HL-60/S4 treated with phorbol 12-myristate 13-acetate at 8.2 ng/mL for 4 days and 3 days (cell line): ENCODE data around the gene H1-8.
"Not testable (repeated sequence)": the region's sequence is repeated elsewhere in the genome, so short reads cannot be mapped to it uniquely, and the experiment has no call there.

ENCODE experiments used
- in situ Hi-C: fragments of 300-500 bp; cut with MboI; formaldehyde crosslinking; loops from 2 replicates; pipeline ENCODE4 v1.15.0; 2022; ENCODE audit warnings: low sequenced_read_pairs

The H1-8 gene

DNA sequence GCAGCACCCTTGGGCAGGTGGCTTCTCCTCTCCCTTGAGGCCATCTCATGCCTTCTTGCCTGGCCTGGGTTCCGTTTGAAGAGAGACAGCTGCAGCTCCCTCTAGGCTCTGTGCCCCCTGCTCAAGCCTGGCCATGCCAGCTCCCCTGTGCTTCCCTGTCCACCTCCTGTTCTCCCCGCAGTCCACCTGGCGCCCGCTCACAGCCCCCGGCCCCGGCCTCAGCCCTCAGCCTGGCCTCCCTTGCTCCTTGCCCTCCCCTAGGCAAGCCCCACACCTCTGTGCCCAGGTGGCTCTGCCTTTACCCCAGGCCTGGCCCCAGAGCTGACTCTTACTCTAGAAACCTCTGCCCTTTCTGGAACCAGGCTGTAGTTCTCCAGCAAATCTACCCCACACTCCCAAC is 28.4 kb upstream of the H1-8 start:
- in situ Hi-C loops: no loop called here

- in situ Hi-C loops: not testable (repeated sequence)
Measured at GRCh38 chr3:129515108-129515820, 27.7 kb upstream of the H1-8 start.

- in situ Hi-C loops: not testable (repeated sequence)
Measured at GRCh38 chr3:129515821-129516432, 27.0 kb upstream of the H1-8 start.

GRCh38 chr3:129517516-129517915 is 25.5 kb upstream of the H1-8 start:
- in situ Hi-C loops: no loop called here

- in situ Hi-C loops: no loop called here
Measured at GRCh38 chr3:129518038-129518561, 24.9 kb upstream of the H1-8 start.

- in situ Hi-C loops: no loop called here
Measured at GRCh38 chr3:129518581-129518980, 24.4 kb upstream of the H1-8 start.

DNA sequence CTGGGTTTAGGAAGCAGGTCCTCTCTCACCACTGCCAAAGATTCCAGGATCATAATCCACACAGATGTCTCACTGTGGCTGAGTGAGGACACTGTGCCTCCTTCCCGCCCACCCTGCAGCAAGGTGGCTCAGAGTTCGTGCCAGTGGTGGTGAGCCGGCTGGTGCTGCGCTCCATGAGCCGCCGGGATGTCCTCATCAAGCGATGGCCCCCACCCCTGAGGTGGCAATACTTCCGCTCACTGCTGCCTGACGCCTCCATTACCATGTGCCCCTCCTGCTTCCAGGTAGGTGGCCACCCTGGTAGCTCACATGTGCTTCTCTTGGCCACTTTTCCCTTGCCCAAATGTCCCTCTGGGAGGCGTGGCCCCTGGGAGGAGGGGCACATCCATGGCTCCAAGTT is 23.5 kb upstream of the H1-8 start:
- in situ Hi-C loops: no loop called here

DNA sequence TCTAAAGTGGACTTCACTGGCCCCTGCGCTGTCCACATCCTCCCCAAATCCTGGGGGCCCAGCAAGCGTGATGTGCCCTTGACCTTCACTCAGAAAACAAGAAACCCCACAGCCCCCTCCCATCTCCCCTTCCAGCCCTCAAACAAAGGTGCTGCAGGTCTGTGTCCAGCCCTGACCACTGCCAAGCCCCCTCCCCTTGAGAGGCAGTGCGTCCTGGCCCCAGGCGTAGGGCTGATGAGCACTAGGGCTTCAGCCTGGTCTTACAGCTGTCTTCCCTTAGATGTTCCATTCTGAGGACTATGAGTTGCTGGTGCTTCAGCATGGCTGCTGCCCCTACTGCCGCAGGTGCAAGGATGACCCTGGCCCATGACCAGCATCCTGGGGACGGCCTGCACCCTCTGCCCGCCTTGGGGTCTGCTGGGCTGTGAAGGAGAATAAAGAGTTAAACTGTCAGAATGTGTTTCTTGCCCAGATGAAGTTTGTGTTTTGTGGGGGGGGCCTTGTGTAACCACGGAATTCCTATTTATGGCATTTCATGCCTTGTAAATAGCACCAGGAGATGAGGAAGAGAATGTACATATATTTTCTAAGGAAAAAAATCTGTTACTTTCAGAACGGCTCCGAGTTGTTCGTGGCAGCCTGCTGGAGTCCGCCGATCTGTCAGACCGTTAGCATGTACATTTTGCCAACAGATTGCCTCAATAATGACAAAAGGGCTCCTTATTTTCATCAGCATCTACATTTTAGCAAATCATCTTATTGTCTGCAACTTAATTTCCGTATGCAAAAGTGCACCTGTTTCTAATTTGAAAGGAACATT is 22.9 kb upstream of the H1-8 start:
- in situ Hi-C loops: no loop called here

DNA sequence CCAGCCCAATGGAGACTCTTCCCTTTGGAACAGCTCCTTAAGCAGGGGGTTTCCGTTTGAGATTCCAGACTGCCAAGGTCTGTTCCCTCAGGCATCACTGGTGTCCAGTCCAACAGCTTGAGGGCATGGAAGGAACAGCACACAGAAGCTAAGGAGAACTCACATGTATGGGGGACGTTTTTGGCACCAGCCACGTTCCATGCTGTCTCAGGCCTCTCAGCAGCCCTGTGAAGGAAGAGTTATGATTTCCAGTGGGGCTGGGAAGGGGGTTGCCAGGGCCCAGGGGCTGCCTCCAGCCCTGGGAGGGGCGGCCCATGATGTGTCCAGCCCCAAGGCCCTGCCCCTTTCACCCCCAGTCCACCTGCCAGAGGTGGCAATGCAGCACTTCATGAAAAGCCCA is 22.0 kb upstream of the H1-8 start:
- in situ Hi-C loops: no loop called here

- in situ Hi-C loops: no loop called here
Measured at GRCh38 chr3:129521611-129522010, 21.4 kb upstream of the H1-8 start.

GRCh38 chr3:129522953-129523352 is 20.0 kb upstream of the H1-8 start:
- in situ Hi-C loops: no loop called here

DNA sequence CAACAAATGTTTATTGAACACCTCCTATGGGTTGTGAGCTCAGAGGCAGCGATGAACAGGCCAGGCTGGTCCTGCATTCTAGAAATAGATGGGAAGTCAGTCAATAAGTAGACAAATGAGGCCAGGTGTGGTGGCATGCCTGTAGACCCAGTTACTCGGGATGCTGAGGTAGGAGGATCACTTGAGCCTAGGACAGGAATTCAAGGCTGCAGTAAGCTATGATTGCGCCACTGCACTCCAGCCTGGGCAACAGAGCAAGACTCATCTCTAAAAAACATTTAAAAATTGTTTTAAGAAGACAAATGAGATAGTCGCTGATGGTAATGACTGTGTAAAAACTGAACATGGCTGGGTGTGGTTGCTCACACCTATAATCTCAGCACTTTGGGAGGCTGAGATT is 18.9 kb upstream of the H1-8 start:
- in situ Hi-C loops: no loop called here

GRCh38 chr3:129525341-129525968 is 17.5 kb upstream of the H1-8 start:
- in situ Hi-C loops: no loop called here

DNA sequence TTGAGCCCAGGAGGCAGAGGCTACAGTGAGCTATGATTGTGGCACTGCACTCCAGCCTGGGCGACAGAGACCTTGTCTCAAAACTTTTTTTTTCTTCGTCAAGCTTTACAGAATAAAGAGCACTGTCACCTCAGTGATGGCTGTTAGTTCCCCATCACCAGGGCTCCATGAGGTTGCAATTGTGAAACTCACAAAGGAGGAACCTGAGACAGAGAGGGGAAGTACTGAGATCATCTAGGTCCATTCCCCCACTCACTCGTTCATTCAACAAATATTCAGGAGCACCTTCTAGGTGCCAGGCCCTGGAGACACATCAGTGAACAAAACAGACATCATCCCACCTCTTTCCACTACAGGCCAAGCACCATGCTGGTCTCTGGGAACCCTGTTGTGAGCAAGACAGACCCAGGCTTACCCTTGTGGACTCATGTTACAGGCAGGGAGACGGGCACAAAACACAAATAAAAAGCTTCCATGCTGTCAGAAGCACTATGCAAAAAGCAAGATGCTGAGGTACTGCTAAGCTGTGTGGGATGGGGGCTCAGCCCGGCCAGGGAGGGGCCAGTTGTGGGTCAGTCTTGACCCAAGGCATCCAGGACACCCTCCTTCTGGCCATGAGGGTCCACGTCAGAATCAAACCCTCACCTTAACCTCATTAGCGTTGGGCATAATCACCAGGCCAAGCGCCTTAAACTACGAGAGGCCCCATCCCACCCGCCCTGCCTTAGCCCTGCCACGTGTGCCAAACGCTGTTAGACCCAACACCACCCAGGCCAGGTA is 16.7 kb upstream of the H1-8 start:
- in situ Hi-C loops: no loop called here

DNA sequence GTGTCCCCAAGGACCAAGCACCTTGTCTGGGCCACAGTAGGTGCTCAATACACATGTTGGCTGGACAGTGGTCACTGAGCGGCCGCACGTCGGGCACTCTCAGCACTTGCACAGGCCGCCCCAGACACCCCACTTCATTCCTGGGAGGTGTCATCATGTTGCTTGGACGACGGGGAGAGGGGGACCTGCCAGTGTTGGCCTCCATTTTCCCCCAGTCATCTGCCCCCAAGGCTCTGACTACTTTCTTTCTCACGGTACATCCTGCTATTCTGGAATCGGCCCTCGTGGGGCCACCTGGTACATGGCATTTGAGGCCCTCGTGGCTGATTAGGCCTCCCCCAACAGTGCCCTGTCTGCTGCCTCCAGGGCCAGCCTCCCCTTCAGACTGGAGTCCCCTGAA is 15.7 kb upstream of the H1-8 start:
- in situ Hi-C loops: no loop called here

GRCh38 chr3:129528589-129529100 is 14.3 kb upstream of the H1-8 start, which contains the start of gene RHO:
Gene RHO (plus strand): TSS chr3:129528639. CDS start chr3:129528734, 95 bp downstream.
- in situ Hi-C loops: no loop called here

GRCh38 chr3:129529436-129530210 is 13.4 kb upstream of the H1-8 start:
- in situ Hi-C loops: no loop called here

DNA sequence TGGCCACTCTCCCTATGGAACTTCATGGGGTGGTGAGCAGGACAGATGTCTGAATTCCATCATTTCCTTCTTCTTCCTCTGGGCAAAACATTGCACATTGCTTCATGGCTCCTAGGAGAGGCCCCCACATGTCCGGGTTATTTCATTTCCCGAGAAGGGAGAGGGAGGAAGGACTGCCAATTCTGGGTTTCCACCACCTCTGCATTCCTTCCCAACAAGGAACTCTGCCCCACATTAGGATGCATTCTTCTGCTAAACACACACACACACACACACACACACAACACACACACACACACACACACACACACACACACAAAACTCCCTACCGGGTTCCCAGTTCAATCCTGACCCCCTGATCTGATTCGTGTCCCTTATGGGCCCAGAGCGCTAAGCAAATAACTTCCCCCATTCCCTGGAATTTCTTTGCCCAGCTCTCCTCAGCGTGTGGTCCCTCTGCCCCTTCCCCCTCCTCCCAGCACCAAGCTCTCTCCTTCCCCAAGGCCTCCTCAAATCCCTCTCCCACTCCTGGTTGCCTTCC is 12.7 kb upstream of the H1-8 start:
- in situ Hi-C loops: no loop called here

- in situ Hi-C loops: no loop called here
Measured at GRCh38 chr3:129530821-129531220, 12.2 kb upstream of the H1-8 start.
